H9 (cell line): Measurements from ENCODE around the gene MMP14. TPM values are rescaled to one million over a fixed set of nuclear protein-coding genes. Genes with fewer than 3 reads are reported as not detected.

ENCODE experiments used
- DNase-seq: peaks from one replicate; pipeline ENCODE4 v3.0.0-alpha.2; 2017
- H2AFZ ChIP-seq: one replicate; pipeline ENCODE4 v1.6.1; 2013; ENCODE audit warnings: mild to moderate bottlenecking, low read length, control low read depth, moderate library complexity
- H2AK5ac ChIP-seq: 2 replicates; pipeline ENCODE4 v1.6.1; 2013; ENCODE audit warnings: low read length, control low read depth, mixed read lengths; ENCODE audit not compliant: insufficient read length
- H2BK120ac ChIP-seq: one replicate; pipeline ENCODE4 v1.6.1; 2013; ENCODE audit warnings: low read depth, mild to moderate bottlenecking, low read length, control low read depth, inconsistent platforms; ENCODE audit not compliant: poor library complexity, severe bottlenecking
- H2BK12ac ChIP-seq: 2 replicates; pipeline ENCODE4 v1.6.1; 2013; ENCODE audit warnings: low read length, control low read depth, mixed read lengths, low read depth; ENCODE audit not compliant: insufficient read length
- H2BK15ac ChIP-seq: 2 replicates; pipeline ENCODE4 v1.6.1; 2013; ENCODE audit warnings: low read depth, low read length, control low read depth
- H2BK20ac ChIP-seq: one replicate; pipeline ENCODE4 v1.6.1; 2013; ENCODE audit warnings: low read depth, mild to moderate bottlenecking, low read length, control low read depth, inconsistent platforms; ENCODE audit not compliant: poor library complexity, severe bottlenecking
- H2BK5ac ChIP-seq: 2 replicates; pipeline ENCODE4 v1.6.1; 2013; ENCODE audit warnings: low read length, control low read depth, mixed read lengths; ENCODE audit not compliant: insufficient read length
- H3K14ac ChIP-seq: 2 replicates; pipeline ENCODE4 v1.6.1; 2013; ENCODE audit warnings: low read length, control low read depth; ENCODE audit not compliant: insufficient read depth
- H3K18ac ChIP-seq: 2 replicates; pipeline ENCODE4 v1.6.1; 2013; ENCODE audit warnings: low read depth, mild to moderate bottlenecking, mixed read lengths, low read length, control low read depth; ENCODE audit not compliant: insufficient read length
- H3K23ac ChIP-seq: 2 replicates; pipeline ENCODE4 v1.6.1; 2013; ENCODE audit warnings: low read length, control low read depth, mixed read lengths, low read depth; ENCODE audit not compliant: insufficient read length
- H3K23me2 ChIP-seq: 2 replicates; pipeline ENCODE4 v1.6.1; 2013; ENCODE audit warnings: low read depth, mild to moderate bottlenecking, mixed read lengths, low read length, control low read depth; ENCODE audit not compliant: insufficient read length, poor library complexity, severe bottlenecking
- H3K27ac ChIP-seq: 2 replicates; pipeline ENCODE4 v1.5.1; 2013; ENCODE audit warnings: low read length, control low read depth, mixed read lengths, low read depth; ENCODE audit not compliant: insufficient read length
- H3K27me3 ChIP-seq: 2 replicates; pipeline ENCODE4 v1.6.1; 2013; ENCODE audit warnings: low read length, control low read depth, inconsistent platforms; ENCODE audit not compliant: insufficient read depth
- H3K4ac ChIP-seq: 2 replicates; pipeline ENCODE4 v1.6.1; 2013; ENCODE audit warnings: low read depth, mild to moderate bottlenecking, control low read depth, inconsistent platforms, low read length, moderate library complexity
- H3K4me1 ChIP-seq: 2 replicates; pipeline ENCODE4 v1.6.1; 2013; ENCODE audit warnings: low read length, control low read depth, inconsistent platforms; ENCODE audit not compliant: insufficient read depth
- H3K4me2 ChIP-seq: 2 replicates; pipeline ENCODE4 v1.6.1; 2013; ENCODE audit warnings: low read length, control low read depth, mixed read lengths; ENCODE audit not compliant: insufficient read length, insufficient read depth
- H3K56ac ChIP-seq: 2 replicates; pipeline ENCODE4 v1.6.1; 2013; ENCODE audit warnings: low read depth, mild to moderate bottlenecking, mixed read lengths, low read length, control low read depth; ENCODE audit not compliant: insufficient read length
- H3K79me1 ChIP-seq: 2 replicates; pipeline ENCODE4 v1.6.1; 2013; ENCODE audit warnings: low read depth, mild to moderate bottlenecking, moderate library complexity, low read length, control low read depth, inconsistent platforms; ENCODE audit not compliant: insufficient read depth, poor library complexity, severe bottlenecking
- H3K79me2 ChIP-seq: 2 replicates; pipeline ENCODE4 v1.6.1; 2013; ENCODE audit warnings: low read length, control low read depth, inconsistent platforms; ENCODE audit not compliant: insufficient read depth
- H3K9ac ChIP-seq: 2 replicates; pipeline ENCODE4 v1.6.1; 2013; ENCODE audit warnings: low read length, control low read depth, mixed read lengths; ENCODE audit not compliant: insufficient read length; ENCODE audit errors: extremely low read depth
- H3K9me3 ChIP-seq: one replicate; pipeline ENCODE4 v1.6.1; 2013; ENCODE audit warnings: low read depth, low read length, inconsistent platforms; ENCODE audit not compliant: control insufficient read depth
- H3T11ph ChIP-seq: one replicate; pipeline ENCODE4 v1.6.1; 2013; ENCODE audit warnings: mild to moderate bottlenecking, low read length, control low read depth, inconsistent platforms
- H4K20me1 ChIP-seq: one replicate; pipeline ENCODE4 v1.6.1; 2013; ENCODE audit not compliant: control insufficient read depth, insufficient read length, insufficient read depth
- H4K5ac ChIP-seq: 2 replicates; pipeline ENCODE4 v1.6.1; 2013; ENCODE audit warnings: low read depth, mild to moderate bottlenecking, mixed read lengths, low read length, control low read depth; ENCODE audit not compliant: insufficient read length
- H4K8ac ChIP-seq: replicated peaks from 2 replicates; pipeline ENCODE4 v1.6.1; 2013; ENCODE audit warnings: low read length, control low read depth, mixed read lengths, low read depth; ENCODE audit not compliant: insufficient read length
- H4K91ac ChIP-seq: 2 replicates; pipeline ENCODE4 v1.6.1; 2013; ENCODE audit warnings: low read depth, mild to moderate bottlenecking, moderate library complexity, mixed read lengths, low read length, control low read depth; ENCODE audit not compliant: insufficient read length
- H3K27ac Mint-ChIP-seq, 3 experiments: 2 replicates in 2 of 3; 3 replicates in 1 of 3; pipeline ENCODE4 v1.8.0; 2020 to 2021; ENCODE audit warnings: mixed read lengths in 3 of 3, mild to moderate bottlenecking in 1 of 3, moderate library complexity in 1 of 3
- H3K27me3 Mint-ChIP-seq: 2 replicates; pipeline ENCODE4 v1.8.0; 2021; ENCODE audit warnings: low read depth, mild to moderate bottlenecking, moderate library complexity, mixed read lengths
- H3K36me3 Mint-ChIP-seq, 3 experiments: 2 replicates in 2 of 3; 3 replicates in 1 of 3; pipeline ENCODE4 v1.8.0; 2020 to 2021; ENCODE audit warnings: low read depth in 3 of 3, mixed read lengths in 3 of 3; ENCODE audit not compliant: insufficient read depth in 1 of 3
- H3K4me1 Mint-ChIP-seq, 2 experiments: 2 replicates each; pipeline ENCODE4 v1.8.0; 2020; ENCODE audit warnings: mixed read lengths in 2 of 2
- H3K4me3 Mint-ChIP-seq, 2 experiments: 2 replicates in 1 of 2; 3 replicates in 1 of 2; pipeline ENCODE4 v1.8.0; 2020 to 2021; ENCODE audit warnings: mild to moderate bottlenecking in 2 of 2, mixed read lengths in 2 of 2, moderate library complexity in 1 of 2
- H3K9me3 Mint-ChIP-seq, 2 experiments: 2 replicates in 1 of 2; 3 replicates in 1 of 2; pipeline ENCODE4 v1.8.0; 2020; ENCODE audit warnings: mild to moderate bottlenecking in 2 of 2, mixed read lengths in 2 of 2, moderate library complexity in 1 of 2
- CTCF ChIP-seq: fragments of 200-600 bp; sonication (generic); conservative IDR thresholded peaks from 3 replicates; pipeline ENCODE4 v1.8.0; 2021; ENCODE audit warnings: antibody characterized with exemption, mild to moderate bottlenecking
- WGBS: extraction: QIAGEN DNeasy Blood & Tissue Kit; methylation state at CpG from one replicate; pipeline ENCODE4 v1.1.7; 2013; ENCODE audit warnings: missing lambda C conversion rate, low lambda C conversion rate, mixed read lengths; ENCODE audit not compliant: insufficient read length; ENCODE audit errors: extremely low coverage; 5-methylcytosine and 5-hydroxymethylcytosine counted together
- total RNA-seq: library from RNA; stranded (reverse); gene quantifications from 2 replicates; pipeline ENCODE4 v1.2.1, GENCODE V29; 2021

MMP14 gene
- total RNA-seq, 1 experiment from 2014 or later = 56.5 TPM

- Histone ChIP-seq H2BK12ac (peak overlapping the region; percentile 19), H3K27me3 (no peaks in the 10 kb centered on the region), H4K20me1 (no peaks in the 10 kb centered on the region), H3K23me2 (no peaks in the 10 kb centered on the region), H3K18ac (peak overlapping the region; percentile 39), H2BK15ac (no peak overlapping the region), H3K27ac (no peak overlapping the region), H4K8ac (no peak overlapping the region), H3K56ac (no peak overlapping the region), H3K4ac (no peak overlapping the region; the same call in 1 of the 2 replicates), H3K9ac (no peak overlapping the region), H3K23ac (no peak overlapping the region), H2BK120ac (no peak overlapping the region), H2BK5ac (no peak overlapping the region), H4K5ac (no peak overlapping the region), H2AFZ (no peak overlapping the region), H3T11ph (no peak overlapping the region), H3K14ac (peak overlapping the region; percentile 43; the same call in 1 of the 2 replicates), H3K79me2 (no peaks in the 10 kb centered on the region; the same call in 1 of the 2 replicates), H3K4me1 (peaks cover 9% of the 10 kb centered on the region; the same call in 1 of the 2 replicates), H3K79me1 (no peaks in the 10 kb centered on the region), H2BK20ac (no peak overlapping the region), H3K4me2 (no peak overlapping the region), H4K91ac (no peak overlapping the region), H2AK5ac (no peak overlapping the region), H3K9me3 (no peaks in the 10 kb centered on the region)
- no peak for TF ChIP-seq CTCF
- Mint-ChIP-seq H3K27me3 (peaks cover 2% of the 10 kb centered on the region), H3K27ac (peak overlapping the region; percentile 5 to 82 (median 73); a peak in 6 of 7 replicates), H3K4me1 (peaks cover 17 to 18% of the 10 kb centered on the region in 2 experiments), H3K36me3 (peaks cover 0 to 4% (median 2%) of the 10 kb centered on the region in 3 experiments; a peak in 3 of 7 replicates), H3K9me3 (peaks cover 2 to 3% of the 10 kb centered on the region in 2 experiments; a peak in 3 of 5 replicates), H3K4me3 (no peak overlapping the region)
- DNase-seq = no peak
- whole genome bisulfite sequencing = no CpG with 5 or more reads among the region's 5 CpGs
Observed at GRCh38 chr14:22796087-22796707, 40.2 kb upstream of the MMP14 start.
